ENCODE results near the gene ENPEP.

The ENPEP gene

GRCh38 chr4:110610940-110611831 lies 135.2 kb downstream of the ENPEP start:
- TF ChIP-seq, protein P1, sequence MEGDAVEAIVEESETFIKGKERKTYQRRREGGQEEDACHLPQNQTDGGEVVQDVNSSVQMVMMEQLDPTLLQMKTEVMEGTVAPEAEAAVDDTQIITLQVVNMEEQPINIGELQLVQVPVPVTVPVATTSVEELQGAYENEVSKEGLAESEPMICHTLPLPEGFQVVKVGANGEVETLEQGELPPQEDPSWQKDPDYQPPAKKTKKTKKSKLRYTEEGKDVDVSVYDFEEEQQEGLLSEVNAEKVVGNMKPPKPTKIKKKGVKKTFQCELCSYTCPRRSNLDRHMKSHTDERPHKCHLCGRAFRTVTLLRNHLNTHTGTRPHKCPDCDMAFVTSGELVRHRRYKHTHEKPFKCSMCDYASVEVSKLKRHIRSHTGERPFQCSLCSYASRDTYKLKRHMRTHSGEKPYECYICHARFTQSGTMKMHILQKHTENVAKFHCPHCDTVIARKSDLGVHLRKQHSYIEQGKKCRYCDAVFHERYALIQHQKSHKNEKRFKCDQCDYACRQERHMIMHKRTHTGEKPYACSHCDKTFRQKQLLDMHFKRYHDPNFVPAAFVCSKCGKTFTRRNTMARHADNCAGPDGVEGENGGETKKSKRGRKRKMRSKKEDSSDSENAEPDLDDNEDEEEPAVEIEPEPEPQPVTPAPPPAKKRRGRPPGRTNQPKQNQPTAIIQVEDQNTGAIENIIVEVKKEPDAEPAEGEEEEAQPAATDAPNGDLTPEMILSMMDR (conservative IDR thresholded peaks at IDR 0.05): no peak
- H3K27ac ChIP-seq: no peak overlapping the region

GRCh38 chr4:110611968-110612447 lies 136.1 kb downstream of the ENPEP start:
- H3K27ac ChIP-seq: no peak overlapping the region
- TF ChIP-seq, protein P1 (conservative IDR thresholded peaks at IDR 0.05): no peak

- TF ChIP-seq, protein P1 (conservative IDR thresholded peaks at IDR 0.05): no peak
- no peak overlapping the region for H3K27ac ChIP-seq
Observed at GRCh38 chr4:110612631-110613269, 136.8 kb downstream of the ENPEP start.

DNA sequence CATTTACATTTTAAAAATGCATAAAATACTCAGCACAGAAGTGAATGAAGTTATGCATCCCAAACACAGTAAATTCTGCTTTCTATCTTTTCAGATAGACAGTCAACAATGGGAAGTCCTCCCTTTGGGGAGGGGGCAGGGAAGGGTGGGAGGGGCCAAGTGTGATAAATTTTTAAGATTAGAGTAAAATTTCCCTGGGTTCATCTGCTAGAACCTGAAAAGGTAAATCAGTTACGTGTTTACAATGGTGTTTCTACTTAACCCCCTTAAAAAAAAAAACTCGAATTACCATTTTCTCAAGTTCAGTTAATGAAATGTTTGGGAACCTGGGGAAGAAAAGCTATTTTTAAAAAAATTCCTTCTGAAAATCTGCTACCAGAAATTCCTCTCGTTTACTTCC lies 137.8 kb downstream of the ENPEP start:
- TF ChIP-seq, protein P1 (conservative IDR thresholded peaks at IDR 0.05): no peak
- no peak overlapping the region for H3K27ac ChIP-seq

- H3K27ac ChIP-seq: no peak overlapping the region
- TF ChIP-seq, protein P1 (conservative IDR thresholded peaks at IDR 0.05): no peak
Observed at GRCh38 chr4:110614173-110614963, 138.4 kb downstream of the ENPEP start.
